HG03442 (cell line): ENCODE measurements around the gene HMCES.
"Not testable (repeated sequence)": the region's sequence is repeated elsewhere in the genome, so short reads cannot be mapped to it uniquely, and the experiment has no call there.

Experiments used
- ATAC-seq: cut with Tn5 transposase; IDR thresholded peaks from one replicate; pipeline ENCODE4 v1.9.1; 2021; ENCODE audit warnings: mild to moderate bottlenecking, moderate library complexity; ENCODE audit not compliant: unreplicated experiment

HMCES gene

GRCh38 chr3:129257609-129258008 lies 21.1 kb upstream of the HMCES start:
- ATAC-seq = no peak

DNA sequence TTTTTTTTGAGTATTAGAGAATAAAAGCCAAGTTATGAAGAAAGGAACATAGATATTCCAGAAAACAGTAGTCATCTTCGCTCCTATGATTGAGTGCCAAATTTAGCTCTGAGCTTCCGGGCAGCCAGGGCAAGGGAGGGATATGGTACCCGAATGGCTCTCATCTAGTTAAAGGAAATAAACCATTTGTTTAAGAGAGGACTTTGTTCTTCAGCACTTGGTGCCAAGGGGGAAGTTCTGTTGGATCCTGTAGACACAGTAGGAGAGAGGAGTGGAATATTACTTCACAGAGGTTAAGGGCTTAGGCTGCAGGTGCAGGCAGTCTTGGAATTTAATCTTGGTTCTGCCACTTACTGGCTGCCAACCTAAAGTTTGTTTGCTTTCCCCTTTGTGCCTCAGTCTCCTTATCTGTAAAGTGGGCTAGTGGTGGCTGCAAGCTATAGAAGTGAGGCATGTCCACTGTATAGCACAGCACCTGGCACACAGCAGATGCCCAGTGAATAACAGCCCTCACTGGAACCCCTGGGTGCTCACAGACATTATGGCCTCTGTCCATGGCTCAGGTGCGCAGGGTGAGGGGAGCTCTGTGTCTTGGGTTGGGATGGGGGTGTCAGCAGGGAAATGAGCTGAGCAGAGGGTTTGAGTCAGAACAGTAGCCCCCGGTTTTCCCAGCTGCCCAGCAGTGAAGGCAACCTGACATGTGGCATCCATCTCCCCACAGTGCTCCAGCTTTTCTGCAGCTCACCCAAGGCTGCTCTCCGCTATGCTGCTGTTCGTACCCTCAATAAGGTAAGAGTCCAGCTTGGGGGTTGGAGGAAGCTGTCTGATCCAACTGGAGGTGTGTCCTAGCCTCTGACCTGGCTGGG lies 18.8 kb upstream of the HMCES start:
- no peak for ATAC-seq

DNA sequence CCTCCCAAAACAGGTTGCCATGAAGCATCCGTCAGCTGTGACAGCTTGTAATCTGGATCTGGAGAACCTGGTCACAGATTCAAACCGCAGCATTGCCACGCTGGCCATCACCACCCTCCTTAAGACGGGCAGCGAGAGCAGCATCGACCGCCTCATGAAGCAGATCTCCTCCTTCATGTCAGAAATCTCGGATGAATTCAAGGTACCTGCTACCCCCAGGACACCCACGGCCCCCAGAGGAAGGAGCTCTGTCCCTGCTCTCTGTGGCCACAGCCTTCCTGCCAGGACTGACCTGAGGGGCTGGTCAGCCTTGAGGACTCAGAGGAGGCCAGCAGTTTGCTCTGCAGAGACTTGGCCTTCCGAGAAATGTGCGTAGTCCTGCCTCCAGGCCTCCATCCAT lies 18.1 kb upstream of the HMCES start:
- ATAC-seq = no peak

DNA sequence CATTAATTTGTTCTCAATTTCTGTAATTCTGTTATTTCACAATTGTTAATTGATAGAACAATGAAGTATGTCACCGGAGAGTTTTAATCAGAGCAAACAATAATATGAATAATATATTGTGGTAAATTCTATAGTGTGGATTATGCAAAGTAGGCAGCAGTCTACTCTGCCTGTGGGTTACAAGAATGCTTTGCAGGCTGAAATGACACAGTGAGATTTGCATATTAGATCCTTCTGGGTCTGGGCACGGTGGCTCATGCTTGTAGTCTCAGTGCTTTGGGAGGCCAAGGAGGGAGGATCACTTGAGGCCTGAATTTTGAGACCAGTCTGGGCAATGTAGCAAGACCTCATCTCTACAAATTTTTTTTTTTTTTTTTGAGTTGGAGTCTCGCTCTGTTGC lies 16.8 kb upstream of the HMCES start:
- ATAC-seq = no peak

GRCh38 chr3:129263161-129263910 lies 15.3 kb upstream of the HMCES start:
- no peak for ATAC-seq

- ATAC-seq = not testable (repeated sequence)
These were observed 13.7 kb upstream of the HMCES start for GRCh38 chr3:129264994-129265393.

DNA sequence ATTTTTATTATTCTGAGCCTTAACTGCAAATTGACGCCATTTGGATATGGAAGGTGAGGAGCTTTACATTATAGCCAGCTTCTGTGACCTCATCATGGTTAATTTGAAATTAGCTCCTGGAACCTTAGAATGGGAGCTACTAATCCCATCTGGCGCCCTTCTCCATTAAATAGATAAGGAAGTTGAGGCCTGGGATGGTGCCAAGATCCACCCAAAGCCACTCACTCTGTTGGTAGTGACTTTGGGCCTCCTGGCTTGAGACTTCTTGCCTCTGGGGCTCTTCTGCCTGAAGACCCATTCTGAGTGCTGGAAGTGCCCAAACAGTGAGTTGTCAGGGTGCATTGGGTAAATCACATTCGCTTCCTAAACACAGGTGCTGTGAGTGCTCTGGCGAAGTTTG lies 12.0 kb upstream of the HMCES start:
- ATAC-seq = no peak

DNA sequence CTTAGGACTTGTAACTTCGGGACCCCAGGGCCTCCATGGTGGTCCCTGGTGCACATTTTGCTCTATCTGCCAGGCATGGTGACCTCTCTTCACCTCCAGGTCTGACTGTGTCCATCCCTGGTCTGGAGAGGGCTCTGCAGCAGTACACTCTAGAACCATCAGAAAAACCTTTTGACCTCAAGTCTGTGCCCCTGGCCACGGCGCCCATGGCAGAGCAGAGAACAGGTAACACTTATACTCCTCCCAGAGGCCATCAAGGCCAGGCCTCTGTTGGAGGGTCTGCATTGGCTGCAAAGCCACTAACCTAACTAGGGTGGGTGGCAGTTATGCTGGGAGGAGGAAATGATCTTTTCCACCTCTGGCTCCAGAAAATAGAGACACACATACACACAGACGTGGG lies 10.3 kb upstream of the HMCES start:
- no peak for ATAC-seq

DNA sequence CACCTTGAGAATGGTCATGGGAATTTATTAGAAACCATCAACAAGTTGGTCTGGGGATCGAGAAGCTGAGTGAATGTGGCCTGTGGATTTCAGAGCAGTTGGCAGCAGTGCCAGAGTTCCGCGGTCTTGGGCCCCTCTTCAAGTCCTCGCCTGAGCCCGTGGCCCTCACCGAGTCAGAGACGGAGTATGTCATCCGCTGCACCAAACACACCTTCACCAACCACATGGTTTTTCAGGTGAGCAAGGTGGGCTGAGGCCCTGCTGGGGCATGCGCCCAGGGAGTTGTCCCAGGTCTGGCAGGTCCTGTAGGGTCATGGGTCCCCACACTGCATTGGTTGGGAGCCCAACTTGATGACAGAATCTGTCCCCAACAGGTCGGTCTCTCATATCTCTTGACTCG lies 7.0 kb upstream of the HMCES start:
- ATAC-seq = no peak

DNA sequence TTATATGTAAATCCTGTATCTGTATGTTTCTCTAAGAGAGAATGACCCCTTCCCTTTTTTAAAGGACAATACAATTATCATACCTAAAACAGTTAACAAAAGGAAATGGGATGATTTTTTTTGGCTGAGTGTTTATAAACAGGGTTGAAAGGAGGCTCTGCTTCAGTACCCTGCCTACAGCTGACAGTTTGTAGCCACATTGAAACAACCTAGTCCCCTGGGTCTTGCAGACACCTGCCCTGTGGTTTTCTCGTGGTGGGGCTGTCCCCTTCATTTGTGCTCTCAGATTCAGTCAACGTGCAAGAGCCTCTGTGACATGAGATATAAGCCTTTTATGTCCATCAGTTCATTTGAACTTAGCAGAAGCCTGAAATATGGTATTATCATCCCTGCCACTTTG lies 2.3 kb upstream of the HMCES start:
- ATAC-seq = peak; percentile 83

- ATAC-seq = no peak
These were observed 820 bp upstream of the HMCES start for GRCh38 chr3:129277829-129278271.

DNA sequence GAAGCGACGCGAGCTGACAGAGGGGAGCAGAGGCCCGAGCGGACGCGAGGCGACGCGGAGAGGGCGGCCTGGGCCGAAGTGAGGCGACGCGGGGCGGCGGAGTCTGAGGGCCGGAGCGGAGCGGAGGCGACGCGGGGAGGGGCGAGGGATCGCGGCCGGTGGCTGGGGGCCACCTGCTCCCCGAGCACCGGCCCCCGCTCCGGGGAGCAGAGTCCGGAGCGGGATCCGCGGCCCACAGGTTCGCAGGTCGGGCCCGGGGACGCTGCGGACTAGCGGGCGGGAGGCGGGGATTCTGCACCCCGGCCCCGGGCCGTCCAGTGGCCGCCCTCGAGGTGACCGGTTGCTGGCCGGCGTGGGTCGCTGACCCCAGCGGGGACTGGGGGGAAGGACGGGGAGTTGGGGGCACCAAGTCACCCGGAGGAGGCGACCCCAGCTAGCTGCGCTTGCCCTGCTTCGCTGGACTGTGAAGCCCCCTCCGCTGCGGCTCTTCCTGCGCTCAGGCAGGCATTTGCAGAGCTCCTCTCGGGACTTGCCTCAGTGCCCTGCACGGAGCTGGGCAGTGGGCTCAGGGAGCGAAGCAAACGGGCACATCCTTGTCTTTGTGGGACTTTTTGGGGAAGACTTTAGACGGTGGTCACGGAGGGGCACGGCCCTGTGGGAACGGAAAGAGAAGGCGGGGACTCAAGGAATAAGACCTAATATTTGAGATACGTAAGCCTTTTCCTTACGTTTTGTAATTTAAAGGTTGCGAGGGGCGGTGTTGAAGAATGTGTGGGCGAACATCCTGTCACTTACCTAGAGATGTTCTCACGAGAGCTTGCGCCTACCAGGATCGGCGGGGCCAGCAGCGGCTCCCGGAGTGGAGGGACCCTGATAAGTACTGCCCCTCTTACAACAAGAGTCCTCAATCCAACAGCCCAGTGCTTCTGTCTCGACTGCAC lies 566 bp downstream of the HMCES start:
- ATAC-seq = no peak

GRCh38 chr3:129280183-129280582 lies 1.5 kb downstream of the HMCES start:
- no peak for ATAC-seq

DNA sequence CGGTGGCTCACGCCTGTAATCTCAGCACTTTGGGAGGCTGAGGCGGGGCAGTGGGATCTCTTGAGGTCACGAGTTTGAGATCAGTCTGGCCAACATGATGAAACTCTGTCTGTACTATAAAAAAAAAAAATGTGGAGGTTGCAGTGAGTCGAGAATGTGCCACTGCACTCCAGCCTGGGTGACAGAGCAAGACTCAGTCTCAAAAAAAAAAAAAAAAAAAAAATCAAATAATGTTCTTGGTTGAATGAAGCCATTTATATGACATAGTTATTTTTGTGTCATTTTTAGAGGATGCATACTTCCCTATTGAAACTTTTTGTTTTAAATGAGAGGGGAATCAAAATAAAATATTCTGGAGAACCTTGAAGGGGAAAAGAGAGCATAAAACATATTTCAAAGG lies 3.1 kb downstream of the HMCES start:
- ATAC-seq = no peak

- peak; percentile 66 for ATAC-seq
These were observed 4.2 kb downstream of the HMCES start for GRCh38 chr3:129282727-129283327.

DNA sequence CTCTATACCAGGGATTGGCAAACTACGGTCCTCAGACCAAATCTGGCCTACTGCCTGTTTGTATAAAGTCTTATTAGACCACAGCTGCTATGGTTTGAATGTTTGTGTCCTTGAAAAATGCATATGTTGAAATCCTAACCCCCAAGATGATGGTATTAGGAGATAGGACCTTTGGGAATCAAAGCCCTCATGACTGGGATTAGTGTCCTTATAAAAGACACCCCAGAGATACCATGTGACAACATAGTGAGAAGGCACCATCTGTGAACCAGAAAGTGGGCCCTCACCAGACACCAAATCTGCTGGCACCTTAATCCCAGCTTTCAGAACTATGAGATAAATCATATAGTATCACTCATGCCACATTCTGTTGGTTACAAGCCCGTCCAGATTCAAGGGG lies 7.4 kb downstream of the HMCES start:
- no peak for ATAC-seq

GRCh38 chr3:129288446-129288845 lies 9.8 kb downstream of the HMCES start:
- ATAC-seq = no peak

- no peak for ATAC-seq
These were observed 10.7 kb downstream of the HMCES start for GRCh38 chr3:129289201-129289921.

- ATAC-seq = no peak
These were observed 12.7 kb downstream of the HMCES start for GRCh38 chr3:129291236-129291886.

GRCh38 chr3:129295286-129295685 lies 16.6 kb downstream of the HMCES start:
- no peak for ATAC-seq
